Calu3 (cell line): ENCODE data around the gene FRAS1. TPM values are rescaled to one million over a fixed set of nuclear protein-coding genes. Genes with fewer than 3 reads are reported as not detected.

ENCODE experiments used
- BruUV-seq: library from RNA; stranded (reverse); fragments of 400-500 nt; replicated peaks from 2 replicates; lab custom pipeline; 2021; lab: Mats Ljungman, UMichigan
- CTCF ChIA-PET: fragments of 300-600 bp; sonication (Branson Sonifier 250); formaldehyde crosslinking; loops from one replicate; lab custom pipeline; 2022; ENCODE audit warnings: antibody characterized with exemption; lab: Charles Lee
- DNase-seq: peaks from one replicate; pipeline ENCODE4 v3.0.0; 2022
- H3K27ac Mint-ChIP-seq: one replicate; pipeline ENCODE4 v1.8.0; 2022; ENCODE audit warnings: mixed read lengths; ENCODE audit not compliant: unreplicated experiment
- H3K27me3 Mint-ChIP-seq: one replicate; pipeline ENCODE4 v1.8.0; 2022; ENCODE audit warnings: mixed read lengths; ENCODE audit not compliant: unreplicated experiment
- H3K36me3 Mint-ChIP-seq: one replicate; pipeline ENCODE4 v1.8.0; 2022; ENCODE audit warnings: mild to moderate bottlenecking, moderate library complexity, mixed read lengths; ENCODE audit not compliant: insufficient read depth, unreplicated experiment
- H3K4me1 Mint-ChIP-seq: one replicate; pipeline ENCODE4 v1.8.0; 2022; ENCODE audit warnings: mild to moderate bottlenecking, low read depth, mixed read lengths; ENCODE audit not compliant: unreplicated experiment
- H3K4me3 Mint-ChIP-seq: one replicate; pipeline ENCODE4 v1.8.0; 2022; ENCODE audit warnings: mild to moderate bottlenecking, low read depth, moderate library complexity, mixed read lengths; ENCODE audit not compliant: unreplicated experiment
- H3K9me3 Mint-ChIP-seq: one replicate; pipeline ENCODE4 v1.8.0; 2022; ENCODE audit warnings: low read depth, mixed read lengths; ENCODE audit not compliant: unreplicated experiment
- intact Hi-C: fragments of 100-400 bp; cut with micrococcal nuclease; formaldehyde crosslinking; loops from one replicate; pipeline ENCODE4 v1.10.0; 2022; ENCODE audit not compliant: unreplicated experiment
- total RNA-seq: library from RNA; stranded (reverse); gene quantifications from 2 replicates; pipeline ENCODE4 v1.2.3, GENCODE V29; 2022
- TF ChIP-seq, protein P1 (sequence below): fragments of 200-600 bp; IDR thresholded peaks from one replicate; pipeline ENCODE4 v1.8.0; 2022; ENCODE audit warnings: antibody characterized with exemption; ENCODE audit not compliant: unreplicated experiment

Gene FRAS1
- total RNA-seq, 1 experiment from 2014 or later: 29.4 TPM

DNA sequence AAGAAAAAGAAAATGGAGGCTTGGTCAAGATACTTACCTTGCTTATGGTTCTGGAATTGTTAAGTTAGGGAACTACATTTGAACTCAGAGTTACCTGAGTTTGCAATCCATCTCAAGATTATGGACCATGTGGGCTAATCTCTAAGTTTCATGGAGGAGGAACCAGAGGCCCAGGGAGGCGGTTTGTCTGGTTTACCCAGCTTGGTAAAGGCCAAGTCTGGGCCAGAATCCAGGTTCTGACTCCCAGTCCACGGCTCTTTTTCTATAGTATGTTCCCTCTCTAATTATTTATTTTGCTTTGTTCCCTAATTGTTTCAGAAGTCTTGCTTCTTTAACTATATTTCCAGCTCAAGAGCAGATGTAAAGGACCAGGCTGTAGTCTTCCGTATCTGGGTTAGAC lies 168.1 kb downstream of the FRAS1 start:
- Mint-ChIP-seq H3K4me1 (no peaks in the 10 kb centered on the region), H3K9me3 (peaks cover 3% of the 10 kb centered on the region), H3K36me3 (peaks cover 4% of the 10 kb centered on the region), H3K4me3 (no peak overlapping the region), H3K27ac (no peak overlapping the region), H3K27me3 (no peaks in the 10 kb centered on the region)
- no peak for DNase-seq
- no TSS peak for BruUV-seq
- TF ChIP-seq, protein P1, sequence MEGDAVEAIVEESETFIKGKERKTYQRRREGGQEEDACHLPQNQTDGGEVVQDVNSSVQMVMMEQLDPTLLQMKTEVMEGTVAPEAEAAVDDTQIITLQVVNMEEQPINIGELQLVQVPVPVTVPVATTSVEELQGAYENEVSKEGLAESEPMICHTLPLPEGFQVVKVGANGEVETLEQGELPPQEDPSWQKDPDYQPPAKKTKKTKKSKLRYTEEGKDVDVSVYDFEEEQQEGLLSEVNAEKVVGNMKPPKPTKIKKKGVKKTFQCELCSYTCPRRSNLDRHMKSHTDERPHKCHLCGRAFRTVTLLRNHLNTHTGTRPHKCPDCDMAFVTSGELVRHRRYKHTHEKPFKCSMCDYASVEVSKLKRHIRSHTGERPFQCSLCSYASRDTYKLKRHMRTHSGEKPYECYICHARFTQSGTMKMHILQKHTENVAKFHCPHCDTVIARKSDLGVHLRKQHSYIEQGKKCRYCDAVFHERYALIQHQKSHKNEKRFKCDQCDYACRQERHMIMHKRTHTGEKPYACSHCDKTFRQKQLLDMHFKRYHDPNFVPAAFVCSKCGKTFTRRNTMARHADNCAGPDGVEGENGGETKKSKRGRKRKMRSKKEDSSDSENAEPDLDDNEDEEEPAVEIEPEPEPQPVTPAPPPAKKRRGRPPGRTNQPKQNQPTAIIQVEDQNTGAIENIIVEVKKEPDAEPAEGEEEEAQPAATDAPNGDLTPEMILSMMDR: no peak
- intact Hi-C loops: no loop called here
- CTCF ChIA-PET: no interaction called here

- Mint-ChIP-seq H3K36me3 (peaks cover 4% of the 10 kb centered on the region), H3K9me3 (peaks cover 3% of the 10 kb centered on the region), H3K4me1 (no peaks in the 10 kb centered on the region), H3K27ac (no peak overlapping the region), H3K27me3 (no peaks in the 10 kb centered on the region), H3K4me3 (no peak overlapping the region)
- BruUV-seq: no TSS peak
- TF ChIP-seq, protein P1: no peak
- CTCF ChIA-PET: no interaction called here
- no peak for DNase-seq
- intact Hi-C loops: no loop called here
Observed at GRCh38 chr4:78226279-78226678, 169.2 kb downstream of the FRAS1 start.

DNA sequence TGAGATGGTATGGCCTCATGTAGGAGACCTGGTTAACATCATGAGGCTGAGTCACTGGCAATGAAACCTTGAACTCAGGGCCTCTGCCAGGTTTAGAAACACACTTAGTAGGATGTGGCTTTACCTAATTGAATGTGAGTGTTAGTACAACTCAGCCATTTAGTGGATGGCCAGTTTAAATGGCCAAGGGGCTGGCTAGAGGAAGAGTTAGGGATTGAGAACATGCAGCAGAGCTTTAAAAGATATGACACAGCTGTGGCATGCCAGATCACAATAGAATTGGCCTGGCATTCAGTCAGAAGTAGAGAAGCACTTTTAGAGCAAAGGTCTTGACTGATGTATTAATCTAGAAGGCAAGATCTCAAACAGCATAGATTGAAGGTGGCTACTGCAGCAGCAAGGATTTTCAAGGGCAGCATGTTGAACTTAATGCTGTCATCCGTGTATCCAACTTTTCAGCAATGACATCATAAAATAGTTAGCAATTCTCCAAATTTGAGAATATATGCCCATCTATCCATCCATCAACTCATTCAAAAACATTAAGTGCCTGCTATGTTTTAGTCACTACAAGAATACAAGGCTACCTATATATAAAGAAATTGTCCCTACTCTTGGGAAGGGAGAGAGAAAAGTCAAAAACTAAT lies 170.4 kb downstream of the FRAS1 start:
- H3K27ac Mint-ChIP-seq: no peak overlapping the region

DNA sequence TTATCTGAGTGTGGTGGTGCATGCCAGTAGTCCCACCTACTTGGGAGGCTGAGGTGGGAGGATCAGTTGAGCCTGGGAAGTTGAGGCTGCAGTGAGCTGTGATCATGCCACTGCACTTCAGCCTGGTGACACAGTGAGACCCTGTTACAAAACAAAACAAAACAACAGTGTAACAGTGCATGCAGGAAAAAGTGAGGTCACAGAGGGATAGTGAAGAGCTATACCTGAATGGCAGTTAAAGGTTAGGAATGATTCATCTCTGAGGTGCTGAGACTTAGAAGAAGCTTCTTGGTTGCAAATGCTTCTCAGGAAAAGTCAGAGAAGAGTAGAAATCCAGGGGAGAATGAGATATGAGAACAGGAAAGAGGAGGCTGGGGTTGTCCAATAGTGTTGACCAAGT lies 178.7 kb downstream of the FRAS1 start:
- Mint-ChIP-seq H3K27ac (no peak overlapping the region), H3K36me3 (no peaks in the 10 kb centered on the region), H3K4me3 (no peak overlapping the region), H3K4me1 (no peaks in the 10 kb centered on the region), H3K9me3 (no peaks in the 10 kb centered on the region), H3K27me3 (no peaks in the 10 kb centered on the region)
- TF ChIP-seq, protein P1: no peak
- no TSS peak for BruUV-seq
- no peak for DNase-seq
- intact Hi-C loops: no loop called here
- CTCF ChIA-PET: no interaction called here

More for the DNA sequence above, 170.4 kb downstream of the FRAS1 start:
- TF ChIP-seq, protein P1: no peak
- Mint-ChIP-seq H3K9me3 (peaks cover 3% of the 10 kb centered on the region), H3K4me1 (no peaks in the 10 kb centered on the region), H3K36me3 (peaks cover 4% of the 10 kb centered on the region), H3K27me3 (no peaks in the 10 kb centered on the region), H3K4me3 (no peak overlapping the region)
- intact Hi-C loops: no loop called here
- CTCF ChIA-PET: no interaction called here
- no peak for DNase-seq
- no TSS peak for BruUV-seq
